Nephron progenitor cell (in vitro differentiated cells): ENCODE data around the gene SUV39H1.

Experiments used
- DNase-seq: peaks from one replicate; pipeline ENCODE4 v3.0.0; 2021
- H3K27ac Mint-ChIP-seq: 2 replicates; pipeline ENCODE4 v1.8.0; 2021; ENCODE audit warnings: mild to moderate bottlenecking, moderate library complexity, mixed read lengths
- H3K27me3 Mint-ChIP-seq: 2 replicates; pipeline ENCODE4 v1.8.0; 2021; ENCODE audit warnings: mild to moderate bottlenecking, low read depth, mixed read lengths; ENCODE audit not compliant: poor library complexity
- H3K36me3 Mint-ChIP-seq: 2 replicates; pipeline ENCODE4 v1.8.0; 2021; ENCODE audit warnings: low read depth, mixed read lengths
- H3K4me1 Mint-ChIP-seq: 2 replicates; pipeline ENCODE4 v1.8.0; 2021; ENCODE audit warnings: mixed read lengths
- H3K4me3 Mint-ChIP-seq: 2 replicates; pipeline ENCODE4 v1.8.0; 2021; ENCODE audit warnings: mild to moderate bottlenecking, moderate library complexity, mixed read lengths
- H3K9me3 Mint-ChIP-seq: 2 replicates; pipeline ENCODE4 v1.8.0; 2021; ENCODE audit warnings: mild to moderate bottlenecking, moderate library complexity, mixed read lengths
- TF ChIP-seq, protein P1 (sequence below): fragments of 200-600 bp; sonication (generic); IDR thresholded peaks from 2 replicates; pipeline ENCODE4 v1.5.0; 2021; ENCODE audit warnings: antibody characterized with exemption

SUV39H1 gene

GRCh38 chrX:48700951-48701653, 4.6 kb downstream of the SUV39H1 start:
- H3K4me3 Mint-ChIP-seq: no peak overlapping the region
- H3K9me3 Mint-ChIP-seq: peaks cover 59% of the 10 kb centered on the region
- peaks cover 3% of the 10 kb centered on the region for H3K27me3 Mint-ChIP-seq
- H3K36me3 Mint-ChIP-seq: peaks cover 7% of the 10 kb centered on the region
- peaks cover 13% of the 10 kb centered on the region for H3K4me1 Mint-ChIP-seq
- TF ChIP-seq, protein P1, sequence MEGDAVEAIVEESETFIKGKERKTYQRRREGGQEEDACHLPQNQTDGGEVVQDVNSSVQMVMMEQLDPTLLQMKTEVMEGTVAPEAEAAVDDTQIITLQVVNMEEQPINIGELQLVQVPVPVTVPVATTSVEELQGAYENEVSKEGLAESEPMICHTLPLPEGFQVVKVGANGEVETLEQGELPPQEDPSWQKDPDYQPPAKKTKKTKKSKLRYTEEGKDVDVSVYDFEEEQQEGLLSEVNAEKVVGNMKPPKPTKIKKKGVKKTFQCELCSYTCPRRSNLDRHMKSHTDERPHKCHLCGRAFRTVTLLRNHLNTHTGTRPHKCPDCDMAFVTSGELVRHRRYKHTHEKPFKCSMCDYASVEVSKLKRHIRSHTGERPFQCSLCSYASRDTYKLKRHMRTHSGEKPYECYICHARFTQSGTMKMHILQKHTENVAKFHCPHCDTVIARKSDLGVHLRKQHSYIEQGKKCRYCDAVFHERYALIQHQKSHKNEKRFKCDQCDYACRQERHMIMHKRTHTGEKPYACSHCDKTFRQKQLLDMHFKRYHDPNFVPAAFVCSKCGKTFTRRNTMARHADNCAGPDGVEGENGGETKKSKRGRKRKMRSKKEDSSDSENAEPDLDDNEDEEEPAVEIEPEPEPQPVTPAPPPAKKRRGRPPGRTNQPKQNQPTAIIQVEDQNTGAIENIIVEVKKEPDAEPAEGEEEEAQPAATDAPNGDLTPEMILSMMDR: no peak
- H3K27ac Mint-ChIP-seq: no peak overlapping the region
- DNase-seq: no peak

DNA sequence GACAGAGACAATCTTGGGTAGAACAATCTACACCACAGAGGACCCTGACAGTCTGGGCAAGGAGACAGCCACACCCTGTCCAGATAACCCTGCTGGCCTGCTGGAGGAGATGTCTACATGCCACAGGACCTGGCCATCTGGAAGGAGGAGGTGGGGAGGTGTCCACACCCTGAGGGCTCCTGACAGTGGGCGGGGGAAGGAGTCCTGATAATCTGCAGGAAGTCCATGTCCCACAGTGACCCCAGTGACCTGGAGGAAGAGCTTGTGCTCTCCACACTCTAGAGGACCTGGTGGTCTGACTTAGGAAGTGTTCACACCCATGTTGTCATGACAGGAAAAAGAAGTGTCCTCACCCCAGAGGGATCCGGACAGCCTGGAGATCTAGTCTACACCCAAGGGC, 5.5 kb downstream of the SUV39H1 start:
- Mint-ChIP-seq H3K4me3 (no peak overlapping the region), H3K9me3 (peaks cover 67% of the 10 kb centered on the region), H3K36me3 (peaks cover 7% of the 10 kb centered on the region), H3K27me3 (peaks cover 3% of the 10 kb centered on the region), H3K27ac (no peak overlapping the region), H3K4me1 (peaks cover 10% of the 10 kb centered on the region)
- TF ChIP-seq, protein P1: no peak
- no peak for DNase-seq

- Mint-ChIP-seq H3K4me1 (peaks cover 3% of the 10 kb centered on the region), H3K9me3 (peaks cover 64% of the 10 kb centered on the region), H3K36me3 (peaks cover 7% of the 10 kb centered on the region), H3K27me3 (peaks cover 3% of the 10 kb centered on the region), H3K4me3 (no peak overlapping the region), H3K27ac (peak overlapping the region; percentile 74)
- DNase-seq: no peak
- TF ChIP-seq, protein P1: no peak
Measured at GRCh38 chrX:48702716-48703115, 6.2 kb downstream of the SUV39H1 start.

GRCh38 chrX:48703228-48703627, 6.7 kb downstream of the SUV39H1 start:
- Mint-ChIP-seq H3K36me3 (peaks cover 7% of the 10 kb centered on the region), H3K4me3 (no peak overlapping the region), H3K9me3 (peaks cover 64% of the 10 kb centered on the region), H3K4me1 (no peaks in the 10 kb centered on the region), H3K27ac (no peak overlapping the region), H3K27me3 (peaks cover 3% of the 10 kb centered on the region)
- DNase-seq: no peak
- TF ChIP-seq, protein P1: no peak

DNA sequence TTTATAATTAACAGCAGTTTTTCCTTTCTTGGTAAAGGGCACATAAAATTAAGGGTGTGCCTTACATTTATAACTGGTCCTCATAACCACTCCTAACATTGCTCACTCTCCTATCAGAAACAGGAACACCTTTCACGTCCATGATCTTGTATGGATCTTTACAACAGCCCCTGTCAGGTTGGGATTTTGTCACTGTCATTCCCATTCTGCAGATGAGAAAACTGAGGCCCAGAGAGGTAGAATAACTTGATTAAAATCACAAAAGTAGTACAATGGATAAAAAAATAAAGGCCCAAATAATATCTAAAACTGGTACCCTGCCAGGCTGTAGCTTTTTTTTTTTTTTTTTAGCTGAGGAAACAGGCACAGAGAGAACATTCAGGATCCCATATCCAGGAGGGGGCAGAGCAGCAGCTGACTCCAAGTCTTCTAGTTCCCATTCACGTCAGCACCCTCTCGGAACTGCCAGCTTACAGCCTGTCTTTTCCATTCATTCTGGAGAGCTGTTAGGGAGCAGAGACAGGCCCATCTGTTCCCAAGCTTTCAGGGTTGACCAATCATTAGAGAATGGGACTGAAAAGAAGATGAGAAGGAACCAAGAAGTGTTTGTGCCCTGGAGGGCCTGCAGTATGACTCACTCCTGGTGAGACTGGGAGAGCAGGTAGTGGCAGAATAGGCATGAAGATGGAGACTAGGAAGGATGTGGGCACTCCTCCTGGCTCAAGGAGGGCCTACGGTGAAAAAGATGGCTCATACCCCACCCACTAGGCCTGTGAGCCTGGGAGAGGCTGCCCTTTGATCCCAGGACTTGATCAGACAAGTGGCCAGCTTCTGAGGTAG, 7.3 kb downstream of the SUV39H1 start:
- Mint-ChIP-seq H3K4me1 (no peaks in the 10 kb centered on the region), H3K36me3 (peaks cover 11% of the 10 kb centered on the region), H3K27me3 (peaks cover 3% of the 10 kb centered on the region), H3K4me3 (no peak overlapping the region), H3K9me3 (peaks cover 67% of the 10 kb centered on the region), H3K27ac (no peak overlapping the region)
- no peak for DNase-seq
- TF ChIP-seq, protein P1: no peak
